ENCODE data around the gene SNX30.
"Not testable (repeated sequence)": the region's sequence is repeated elsewhere in the genome, so short reads cannot be mapped to it uniquely, and the experiment has no call there.

GRCh38 chr9:112722749-112723148 is 27.8 kb upstream of the SNX30 start:
- not testable (repeated sequence) for TF ChIP-seq CTCF (IDR thresholded peaks at IDR 0.05; ENCODE audit: low read length); EZH2 (IDR thresholded peaks at IDR 0.05; ENCODE audit: borderline replicate concordance, low read length)
